ENCODE results near the gene TCF4.

Gene TCF4

DNA sequence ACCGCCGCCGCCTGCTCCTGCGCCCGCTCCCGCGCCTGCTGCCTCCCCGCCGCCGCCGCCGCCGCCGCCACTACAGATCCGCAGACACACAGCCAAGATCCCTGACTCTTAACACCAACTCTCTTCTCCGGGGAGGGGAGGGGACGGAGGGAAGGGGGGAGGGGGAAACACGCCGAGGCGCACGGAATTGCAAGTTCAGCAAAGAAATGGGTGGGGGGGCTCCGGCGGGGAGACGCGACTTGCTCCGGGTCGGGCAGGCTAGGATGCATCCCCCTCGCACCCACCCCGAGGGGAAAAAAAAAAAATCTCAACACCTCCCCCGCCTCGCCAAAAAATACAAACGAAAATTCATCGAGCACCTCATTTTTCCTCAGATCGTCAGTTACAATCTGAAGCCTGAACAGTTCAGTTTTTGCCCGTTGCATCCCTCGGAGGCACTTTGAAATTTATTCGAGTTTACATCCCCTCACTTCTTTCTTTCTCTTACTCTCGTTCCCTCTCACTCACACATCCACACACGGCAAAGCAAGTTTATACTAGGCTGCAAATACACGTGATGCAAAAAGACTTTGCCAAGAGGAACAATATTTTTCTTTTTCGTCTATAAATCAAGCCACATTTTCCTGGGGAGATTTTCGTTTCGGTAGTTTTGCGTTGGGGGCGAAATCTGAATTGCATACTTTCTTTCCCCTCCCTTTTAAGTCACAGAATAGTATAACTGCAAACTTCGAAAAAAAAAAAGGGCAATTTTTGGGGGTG lies at the start of gene TCF4:
Gene TCF4 (minus strand): TSS at position 82 of the 759 bp plus-strand sequence. CDS start 1,076 bp downstream, outside the sequence.
- DNase-seq (ENCODE audit: low read depth in 2 of 2): no peak

DNA sequence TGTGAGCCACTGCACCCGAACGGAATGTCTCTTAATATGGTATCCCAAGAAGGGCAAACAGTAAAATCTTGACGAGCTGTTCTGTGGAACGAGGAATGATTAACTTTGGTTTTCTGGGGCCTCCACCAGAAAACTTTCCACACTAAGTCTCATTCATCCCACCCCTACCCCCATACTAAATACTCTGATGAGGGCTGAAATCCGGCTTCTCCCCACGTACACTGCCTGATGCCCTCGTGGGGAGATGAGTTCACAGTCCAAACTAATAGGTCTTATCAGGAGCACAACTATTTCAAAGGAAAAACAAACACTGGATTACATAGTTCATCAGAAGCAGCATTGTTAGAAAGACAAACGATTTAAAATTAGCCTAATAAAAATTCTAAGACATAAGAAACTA lies 49.2 kb upstream of the TCF4 start:
- no peak for DNase-seq (ENCODE audit: low read depth in 2 of 2)

DNA sequence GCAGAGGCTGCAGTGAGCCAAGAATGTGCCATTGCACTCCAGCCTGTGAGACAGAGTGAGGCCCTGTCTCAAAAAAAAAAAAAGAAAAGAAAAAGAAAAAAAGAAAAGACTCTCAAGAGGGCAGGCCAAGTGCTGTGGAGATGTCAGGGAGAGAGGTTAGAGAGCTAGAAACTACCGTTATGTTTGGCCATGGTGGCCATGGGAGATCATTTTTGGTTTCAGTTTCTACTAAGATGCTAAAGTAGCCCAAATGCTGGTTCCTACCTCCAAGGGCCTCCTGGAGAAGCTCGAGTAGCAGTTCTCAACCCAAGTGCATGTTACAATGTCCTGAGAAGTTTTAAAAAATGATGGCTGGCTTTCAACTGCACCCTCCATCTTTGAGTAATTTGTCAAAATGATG lies 47.4 kb upstream of the TCF4 start:
- no peak for DNase-seq (ENCODE audit: low read depth in 2 of 2)

DNA sequence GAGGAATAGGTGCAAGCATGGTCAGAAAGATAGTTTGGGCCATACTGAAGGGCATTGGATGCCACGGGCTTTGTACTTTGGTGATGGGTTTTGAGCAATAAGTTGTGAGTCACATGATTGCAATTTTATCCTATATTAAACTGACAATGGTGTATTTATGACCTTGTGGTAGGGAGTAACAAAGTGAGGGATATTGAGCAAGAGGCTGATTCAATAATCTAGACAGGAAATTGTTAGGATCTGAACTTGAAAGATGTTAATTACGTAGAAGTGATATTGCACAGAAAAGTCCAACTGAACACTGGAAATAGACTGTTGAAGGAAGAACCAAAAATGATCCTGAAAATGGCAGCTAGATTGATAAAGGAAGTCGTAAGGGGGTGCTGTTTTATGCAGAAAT lies 46.6 kb upstream of the TCF4 start:
- no peak for DNase-seq (ENCODE audit: low read depth in 2 of 2)

DNA sequence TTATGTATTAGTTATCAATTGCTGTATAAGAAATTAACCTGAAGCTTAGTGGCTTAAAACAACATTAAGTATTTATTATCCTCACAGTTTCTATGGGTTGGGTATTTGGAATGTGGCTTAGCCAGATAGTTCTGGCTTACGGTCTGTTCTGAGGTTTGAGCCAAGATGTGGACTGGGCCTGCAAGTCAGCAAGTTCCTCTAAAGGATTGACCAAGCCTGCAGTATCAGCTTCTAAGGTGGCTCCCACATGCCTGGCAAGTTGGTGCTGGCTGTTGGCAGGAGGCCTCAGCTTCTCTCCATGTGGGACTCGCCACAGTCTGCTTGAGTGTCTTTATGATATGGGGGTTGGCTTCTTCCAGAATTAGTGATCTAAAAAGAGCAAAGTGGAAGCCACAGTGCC lies 45.0 kb upstream of the TCF4 start:
- no peak for DNase-seq (ENCODE audit: low read depth in 2 of 2)

DNA sequence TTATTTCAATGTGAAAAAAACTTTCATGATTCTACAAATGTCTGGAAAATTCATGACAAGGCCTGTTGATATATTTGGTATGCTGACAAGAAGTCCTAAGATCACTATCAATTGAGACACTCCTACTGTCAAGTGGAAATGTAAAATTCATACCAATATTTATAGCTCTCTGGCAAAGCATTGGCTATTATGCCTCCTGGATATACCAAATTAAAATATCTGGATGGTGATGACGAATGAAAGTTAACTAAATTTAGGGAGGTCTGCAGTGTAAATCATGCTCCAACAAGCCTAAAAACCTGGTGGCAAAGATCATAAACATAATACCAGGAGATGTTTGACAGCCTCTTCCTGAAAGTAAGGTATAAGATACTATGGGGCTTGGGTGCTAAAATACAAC lies 41.1 kb upstream of the TCF4 start:
- no peak for DNase-seq (ENCODE audit: low read depth in 2 of 2)

DNA sequence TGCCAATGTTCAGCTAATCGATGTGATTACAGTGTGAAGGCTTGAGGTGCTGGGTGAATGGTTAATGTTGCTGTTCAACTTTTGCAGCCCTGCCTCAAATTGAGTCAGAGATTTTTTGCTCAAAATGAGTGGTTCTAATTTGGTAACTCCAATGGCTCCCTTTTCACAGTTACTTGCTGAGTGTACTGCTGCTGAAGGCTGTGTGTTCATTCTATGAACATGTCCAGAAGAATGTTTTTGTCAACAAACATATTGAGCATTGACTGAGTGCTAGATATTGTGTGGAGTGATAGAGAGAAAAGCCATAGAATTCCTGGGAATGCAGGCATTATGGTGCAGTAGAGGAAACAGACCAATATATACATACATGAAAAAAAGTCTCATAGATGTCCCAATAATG lies 39.0 kb upstream of the TCF4 start:
- no peak for DNase-seq (ENCODE audit: low read depth in 2 of 2)

DNA sequence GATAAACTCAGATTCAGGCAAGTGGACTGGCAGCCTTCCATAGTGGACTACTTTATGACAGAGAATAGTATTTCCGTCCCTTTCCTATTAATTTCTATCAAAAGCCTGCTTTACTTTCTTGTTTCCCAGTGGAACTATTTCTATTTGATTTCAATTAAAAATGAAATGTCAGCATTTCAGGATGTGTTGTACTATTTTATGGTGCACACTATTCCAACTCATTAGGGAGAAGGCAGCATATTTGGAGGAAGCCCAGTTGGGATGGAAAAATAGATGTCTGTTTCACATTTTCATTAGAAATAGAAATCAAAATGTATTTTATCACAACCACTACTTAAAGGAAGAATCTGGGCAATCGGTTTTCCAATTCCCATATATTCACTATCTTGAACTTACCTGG lies 37.9 kb upstream of the TCF4 start:
- DNase-seq (ENCODE audit: low read depth in 2 of 2): no peak

DNA sequence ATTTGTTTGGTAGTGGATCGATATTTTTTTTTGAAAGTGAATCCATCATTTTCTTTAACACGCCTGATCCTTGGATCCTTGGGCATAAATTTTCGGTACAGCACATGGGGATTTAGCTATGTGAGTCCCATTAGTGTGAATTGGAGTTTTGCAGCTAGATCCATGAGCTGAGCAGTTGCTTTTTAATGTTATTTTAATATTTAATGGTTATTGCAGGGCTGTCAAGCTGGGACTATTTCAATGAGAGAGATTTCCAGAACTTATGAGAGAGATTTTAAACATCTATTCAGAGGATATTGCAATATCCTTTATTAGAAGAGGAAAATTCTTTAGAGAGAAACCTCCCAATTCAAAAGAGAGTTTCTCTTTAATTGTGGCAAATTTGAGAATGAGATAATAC lies 35.6 kb upstream of the TCF4 start:
- DNase-seq (ENCODE audit: low read depth in 2 of 2): no peak

DNA sequence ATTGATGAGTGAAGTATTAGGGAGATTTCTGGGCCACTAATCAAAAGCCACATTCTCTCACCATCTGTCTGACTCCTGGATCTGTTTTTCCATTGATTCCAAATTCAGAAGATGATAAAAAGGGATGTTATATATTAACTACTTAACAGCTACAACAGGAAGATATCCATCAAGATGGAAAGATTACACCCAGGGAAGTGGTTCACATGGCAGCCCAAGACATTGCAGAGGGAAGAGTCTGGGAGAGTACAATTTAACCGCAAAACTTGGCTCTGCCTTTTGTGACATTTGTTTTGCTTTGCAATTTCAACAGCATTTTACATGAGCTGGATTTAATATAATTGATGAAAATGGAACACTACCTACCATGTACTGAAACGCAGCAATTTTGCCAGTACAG lies 22.5 kb upstream of the TCF4 start:
- no peak for DNase-seq (ENCODE audit: low read depth in 2 of 2)

DNA sequence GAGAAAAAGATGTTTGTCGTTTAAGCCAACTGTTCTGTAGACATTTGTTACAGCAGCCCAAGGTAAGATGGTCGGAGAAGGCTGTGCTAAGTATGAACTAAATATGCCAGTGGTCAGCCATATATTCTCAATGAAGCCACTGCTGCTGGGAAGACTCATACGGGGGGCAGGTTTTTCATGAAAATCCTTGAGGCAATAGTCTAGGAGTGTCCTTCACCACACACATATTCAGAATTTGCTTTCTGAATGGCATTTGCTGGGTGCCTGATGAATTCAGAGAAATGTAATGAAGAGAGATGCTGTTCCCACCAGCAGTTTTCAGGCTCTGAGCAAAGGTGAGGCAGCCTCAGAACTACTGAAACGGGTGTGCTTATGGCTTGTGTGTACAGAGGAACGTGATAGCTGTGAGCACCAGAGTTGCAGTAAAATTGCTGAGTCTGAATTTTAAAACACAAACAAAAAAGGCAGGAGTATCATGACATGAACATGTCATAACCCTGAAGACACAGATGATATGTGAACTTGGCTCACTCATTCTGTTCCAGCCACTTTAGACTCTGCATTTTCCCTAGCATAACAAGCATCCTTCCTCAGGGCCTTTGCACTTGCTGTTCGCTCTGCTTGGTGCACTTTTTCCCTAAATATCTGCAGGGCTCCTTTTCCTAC lies 21.3 kb upstream of the TCF4 start:
- DNase-seq (ENCODE audit: low read depth in 2 of 2): no peak

DNA sequence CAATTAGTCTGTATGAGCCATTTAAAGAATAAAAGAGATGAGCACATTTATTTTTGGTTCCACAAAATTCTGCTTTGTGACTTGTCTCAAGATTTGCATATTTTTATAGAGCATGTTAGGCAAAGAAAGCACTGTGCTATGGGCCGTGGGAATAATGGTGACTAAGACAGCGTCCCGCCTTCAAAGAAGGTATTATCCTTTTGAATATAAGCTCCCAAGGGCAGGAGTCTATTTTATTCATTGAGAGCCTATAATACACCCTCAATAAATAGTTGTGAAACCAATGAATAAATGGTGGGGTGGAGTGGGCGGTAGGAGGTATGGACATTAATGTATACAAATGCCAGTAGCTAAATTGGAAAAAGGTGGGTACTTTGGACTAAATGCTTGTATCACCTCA lies 20.5 kb upstream of the TCF4 start:
- DNase-seq (ENCODE audit: low read depth in 2 of 2): no peak

DNA sequence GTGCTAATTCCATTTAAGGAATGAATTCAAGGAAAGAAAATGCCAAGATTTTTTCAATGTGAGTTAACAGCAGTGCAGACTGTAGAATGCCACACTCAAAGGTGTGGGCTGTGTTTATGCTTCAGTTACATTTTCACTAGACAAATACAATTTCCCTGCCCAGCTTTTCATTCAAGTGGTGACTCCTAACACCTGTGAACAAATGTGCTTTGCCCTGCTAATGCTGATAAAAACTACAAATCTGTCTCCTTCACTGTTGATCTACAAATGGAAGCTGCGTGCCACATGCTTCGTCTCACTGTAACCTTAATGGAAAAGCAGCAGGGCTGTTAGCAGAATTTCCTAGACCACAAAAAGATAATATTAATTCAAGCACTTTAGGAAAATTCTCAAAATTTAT lies 19.8 kb upstream of the TCF4 start:
- no peak for DNase-seq (ENCODE audit: low read depth in 2 of 2)

DNA sequence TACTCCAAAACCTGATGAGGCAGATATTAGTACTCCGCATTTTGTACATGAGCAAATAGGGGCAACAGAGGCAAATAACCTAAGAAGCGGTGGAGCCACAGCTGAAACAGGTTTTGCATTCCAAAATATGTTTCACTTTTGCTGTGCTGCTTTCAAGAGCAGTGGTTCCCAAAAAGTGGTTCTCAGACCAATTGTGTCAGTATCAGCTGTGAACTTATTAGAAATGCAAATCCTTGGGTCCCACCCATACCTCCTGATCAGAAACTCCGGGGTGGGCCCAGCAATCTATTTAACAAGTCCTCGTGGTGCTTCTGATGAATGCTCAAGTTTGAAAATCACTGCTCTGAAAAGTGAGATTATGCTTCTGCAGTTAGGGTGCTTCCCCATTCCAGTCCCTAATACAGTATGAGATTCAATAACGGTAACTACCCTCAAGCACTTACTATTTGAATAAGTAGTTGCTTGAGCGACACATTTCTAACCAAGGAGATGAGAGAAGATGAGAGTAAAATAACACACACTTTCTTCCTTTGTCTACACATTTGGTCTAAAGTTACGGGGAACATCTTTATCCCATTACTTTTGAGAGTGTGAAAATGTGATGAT lies 17.8 kb upstream of the TCF4 start:
- DNase-seq (ENCODE audit: low read depth in 2 of 2): no peak

DNA sequence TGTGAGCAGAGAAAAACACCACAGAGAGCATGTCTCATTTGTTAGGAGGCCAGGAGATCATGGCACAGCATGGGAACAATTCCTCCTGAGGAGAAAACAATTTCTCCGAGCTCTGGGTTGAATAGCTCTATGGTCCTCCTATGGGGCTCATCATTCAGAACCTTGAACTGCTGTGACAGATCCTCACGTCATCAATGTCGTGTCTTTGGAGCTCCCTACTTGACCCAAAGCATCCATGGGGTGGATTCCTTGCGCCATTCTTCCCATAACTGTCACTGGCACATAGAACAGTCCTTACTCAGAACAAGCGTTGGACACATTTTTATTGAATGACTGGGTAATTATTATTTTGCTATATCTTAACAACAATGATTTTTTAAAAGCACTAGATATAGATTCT lies 15.8 kb upstream of the TCF4 start:
- DNase-seq (ENCODE audit: low read depth in 2 of 2): no peak

DNA sequence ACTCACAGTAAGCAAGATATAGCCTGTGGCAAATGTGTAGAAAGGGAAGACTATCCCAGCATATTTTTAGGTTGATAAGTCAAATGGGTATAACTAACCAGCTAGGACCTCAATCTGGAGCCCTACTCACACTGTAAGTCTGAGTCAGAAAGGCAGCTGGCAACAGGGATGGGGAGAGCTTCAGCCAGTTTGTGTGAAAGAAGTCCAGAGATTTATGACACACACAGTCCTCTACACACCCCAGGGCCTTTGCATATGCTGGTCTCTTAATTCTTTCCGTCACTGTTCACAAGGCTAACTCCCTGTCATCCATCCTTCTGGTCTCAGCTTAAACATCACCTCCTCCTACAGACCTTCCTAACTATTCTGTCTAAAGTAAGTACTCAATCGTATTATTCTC lies 5.9 kb upstream of the TCF4 start:
- DNase-seq (ENCODE audit: low read depth in 2 of 2): no peak

DNA sequence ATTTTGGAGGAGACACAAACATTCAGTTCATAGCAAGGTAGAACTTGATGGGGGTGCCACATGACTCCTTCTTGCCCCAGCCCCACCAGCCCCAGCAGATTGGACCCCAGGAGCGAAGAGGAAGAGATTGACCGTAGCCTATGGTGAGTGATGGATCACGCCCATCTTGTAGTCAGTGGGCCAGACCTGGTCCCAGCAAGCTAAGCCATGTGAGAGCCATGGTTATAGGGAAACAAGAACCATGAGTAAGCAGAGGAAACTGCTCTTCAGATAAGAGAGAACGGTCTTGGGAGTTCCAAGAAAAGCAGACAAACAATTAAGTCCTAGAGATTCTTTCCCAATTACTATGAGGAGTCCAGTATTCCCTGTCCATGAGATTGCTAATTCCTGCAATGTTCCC lies 4.6 kb upstream of the TCF4 start:
- DNase-seq (ENCODE audit: low read depth in 2 of 2): no peak

DNA sequence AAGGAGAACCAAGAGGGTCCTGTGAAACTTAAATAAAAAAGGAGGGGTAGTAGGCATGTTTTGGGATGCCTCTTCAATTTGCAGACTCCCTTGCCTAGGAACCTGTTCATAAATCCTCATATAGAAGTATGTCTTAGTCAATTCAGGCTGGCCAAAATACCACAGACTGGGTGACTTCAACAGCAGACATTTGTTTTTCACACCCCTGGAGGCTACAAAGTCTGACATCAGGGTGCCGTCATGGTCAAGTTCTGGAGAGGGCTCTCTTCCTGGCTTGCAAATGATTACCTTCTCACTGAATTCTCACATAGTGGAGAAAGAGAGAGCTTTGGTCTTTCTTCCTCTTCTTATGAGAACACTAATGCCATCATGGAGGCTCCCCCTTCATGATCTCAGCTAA lies 4.1 kb upstream of the TCF4 start:
- DNase-seq (ENCODE audit: low read depth in 2 of 2): no peak

DNA sequence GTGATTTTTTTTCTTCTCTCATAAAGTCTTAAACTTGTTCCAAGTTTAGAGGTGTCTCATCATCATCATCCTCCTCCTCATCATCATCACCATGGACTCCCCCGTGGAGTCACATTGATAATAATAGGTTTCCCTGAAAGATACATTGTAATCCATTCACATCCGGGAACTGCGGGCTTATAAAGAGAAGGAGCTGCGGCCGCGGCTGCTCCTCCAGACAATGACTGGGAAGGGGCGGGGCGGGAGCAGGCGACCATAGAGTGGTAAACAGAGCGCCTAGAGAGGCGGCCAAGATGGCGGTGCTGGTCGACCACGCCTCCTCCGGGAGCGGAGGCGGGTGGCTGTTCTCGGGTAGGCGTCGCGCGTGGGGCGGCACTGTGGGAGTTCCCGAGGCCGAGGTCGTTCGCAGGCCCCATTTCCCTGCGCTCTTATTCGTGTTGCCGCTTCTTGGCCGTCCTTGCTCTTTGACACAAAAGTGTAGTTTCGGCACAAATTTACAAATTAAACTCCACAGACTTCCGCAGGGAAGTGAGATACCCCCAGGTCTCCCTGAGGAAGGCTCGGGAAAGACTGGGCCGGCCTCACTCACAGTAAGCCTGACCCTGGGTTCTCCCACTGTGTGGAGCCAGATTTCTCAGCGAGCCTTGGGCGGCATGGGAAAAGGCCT lies 1.8 kb upstream of the TCF4 start:
- DNase-seq (ENCODE audit: low read depth in 2 of 2): peak; percentile 40 to 54

DNA sequence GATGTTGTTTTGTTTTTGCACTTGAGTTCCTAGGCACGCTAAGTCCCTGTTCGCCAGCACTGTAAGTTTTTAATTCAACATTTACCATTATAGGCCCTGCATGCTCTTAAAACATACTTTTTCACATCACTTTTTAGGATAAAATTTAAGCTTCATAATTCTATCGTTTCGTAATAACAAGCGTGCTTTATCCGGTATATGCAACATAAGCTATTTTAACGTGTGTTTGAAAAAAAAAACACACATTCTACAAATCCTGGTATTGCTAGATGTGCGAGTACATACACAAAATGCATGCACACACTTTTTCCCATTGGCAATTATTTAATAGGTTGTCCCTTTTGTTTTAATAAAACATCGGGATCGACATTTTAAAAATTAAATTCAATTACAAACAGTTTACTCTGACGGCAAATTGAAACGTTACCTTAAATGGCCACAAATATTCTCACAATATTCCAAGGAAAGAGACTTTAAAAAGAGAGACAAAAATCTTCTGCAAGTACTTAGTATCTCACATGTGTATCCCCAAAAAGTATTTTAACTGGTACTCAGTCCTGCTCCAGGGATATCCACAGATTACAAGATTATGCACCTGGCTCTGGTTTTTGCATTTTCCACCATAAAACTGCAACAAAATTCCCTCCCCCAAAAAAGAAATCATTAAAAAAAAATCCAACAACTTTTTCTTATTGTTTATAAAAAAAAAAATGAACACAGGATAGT lies 1.0 kb upstream of the TCF4 start:
- no peak for DNase-seq (ENCODE audit: low read depth in 2 of 2)

DNA sequence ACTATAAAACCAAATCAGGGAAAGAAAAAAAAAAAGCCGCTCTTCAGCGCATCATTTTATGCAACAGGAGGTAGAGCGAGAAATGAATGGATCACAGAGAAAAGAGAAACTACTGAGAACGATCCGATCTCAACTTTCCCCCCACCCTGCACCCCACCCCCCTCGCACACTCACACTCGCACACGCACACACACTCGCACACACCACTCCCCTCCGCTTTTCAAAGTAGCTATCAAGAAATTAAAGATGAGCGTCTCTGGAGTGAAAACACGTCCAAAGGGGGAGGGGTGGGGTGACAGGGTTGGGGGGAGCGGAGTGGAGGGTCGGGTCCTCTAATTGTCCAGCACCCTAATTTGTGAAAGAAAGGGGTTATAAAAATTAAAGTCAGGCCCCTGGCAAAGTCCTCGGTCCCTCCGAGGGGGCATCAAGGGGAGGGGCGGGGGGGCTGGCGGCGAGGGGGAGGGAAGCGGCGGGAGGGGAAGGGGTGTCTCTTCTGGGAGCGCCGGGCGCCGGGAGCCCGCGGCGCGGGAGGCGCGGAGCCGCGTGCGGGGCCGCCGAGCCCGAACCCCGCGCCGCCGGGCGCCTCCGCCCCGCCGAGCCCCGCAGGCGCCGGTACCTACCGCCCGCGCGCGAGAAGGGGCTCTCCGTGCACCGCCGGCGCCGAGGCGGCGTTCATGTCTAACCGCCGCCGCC lies 428 bp downstream of the TCF4 start:
- DNase-seq (ENCODE audit: low read depth in 2 of 2): no peak

All from stimulated activated CD8-positive, alpha-beta memory T cell treated with anti-CD3 and anti-CD28 coated beads, Interleukin-7, amount 100 ng/mL, for 1 hour (primary cell).